Keratinocyte (primary cell): ENCODE results near the gene TRAF3IP1. TPM values are rescaled to one million over a fixed set of nuclear protein-coding genes. Genes with fewer than 3 reads are reported as not detected.

Experiments
- DNase-seq: peaks from one replicate; pipeline ENCODE4 v3.0.0-alpha.2; 2011; ENCODE audit warnings: low read depth, missing footprints, low spot score
- FAIRE-seq: peaks from 2 replicates; lab custom pipeline; 2011; peaks lifted over from hg19 to GRCh38; lab: Jason Lieb, UNC
- H2AFZ ChIP-seq: 2 replicates; pipeline ENCODE4 v1.6.0; 2012; ENCODE audit warnings: low read length, control low read depth, inconsistent platforms; ENCODE audit not compliant: control insufficient read depth
- H3K27ac ChIP-seq: 2 replicates; pipeline ENCODE4 v1.5.1; 2011; ENCODE audit warnings: low read length; ENCODE audit not compliant: control insufficient read depth, insufficient read depth
- H3K27me3 ChIP-seq: 3 replicates; pipeline ENCODE4 v1.6.0; 2011; ENCODE audit warnings: low read length; ENCODE audit not compliant: control insufficient read depth, insufficient read depth; ENCODE audit errors: extremely low read depth
- H3K36me3 ChIP-seq, 2 experiments: 2 replicates in 1 of 2; 3 replicates in 1 of 2; pipeline ENCODE4 v1.5.1; 2011; ENCODE audit warnings: low read length in 2 of 2, mild to moderate bottlenecking in 1 of 2; ENCODE audit not compliant: control insufficient read depth in 2 of 2, insufficient read depth in 2 of 2; ENCODE audit errors: extremely low read depth in 1 of 2
- H3K4me1 ChIP-seq: 3 replicates; pipeline ENCODE4 v1.5.1; 2011; ENCODE audit warnings: low read length; ENCODE audit not compliant: control insufficient read depth, insufficient read depth; ENCODE audit errors: extremely low read depth
- H3K4me2 ChIP-seq: 3 replicates; pipeline ENCODE4 v1.6.0; 2011; ENCODE audit warnings: low read depth, low read length; ENCODE audit not compliant: control insufficient read depth, insufficient read depth; ENCODE audit errors: extremely low read depth
- H3K4me3 ChIP-seq, 3 experiments: fragments of 200-600 bp in 1 of 3; sonication (generic) in 1 of 3; 2 replicates in 2 of 3; 3 replicates in 1 of 3; pipeline ENCODE4 v1.5.1; 2011 to 2016; ENCODE audit warnings: low read length in 3 of 3, mild to moderate bottlenecking in 3 of 3, control low read depth in 2 of 3, inconsistent platforms in 1 of 3, low read depth in 1 of 3, mixed read lengths in 1 of 3, mixed run types in 1 of 3, moderate library complexity in 1 of 3; ENCODE audit not compliant: control insufficient read depth in 2 of 3, insufficient read depth in 2 of 3; ENCODE audit errors: extremely low read depth in 1 of 3
- H3K79me2 ChIP-seq: 2 replicates; pipeline ENCODE4 v1.6.0; 2012; ENCODE audit warnings: low read length; ENCODE audit not compliant: control insufficient read depth, insufficient read depth
- H3K9ac ChIP-seq: 3 replicates; pipeline ENCODE4 v1.6.0; 2011; ENCODE audit warnings: low read length; ENCODE audit not compliant: control insufficient read depth, insufficient read depth; ENCODE audit errors: extremely low read depth
- H3K9me1 ChIP-seq: 3 replicates; pipeline ENCODE4 v1.6.0; 2011; ENCODE audit warnings: low read length; ENCODE audit not compliant: control insufficient read depth, insufficient read depth; ENCODE audit errors: extremely low read depth
- H3K9me3 ChIP-seq: 2 replicates; pipeline ENCODE4 v1.5.1; 2012; ENCODE audit warnings: low read depth, low read length; ENCODE audit not compliant: control insufficient read depth
- H4K20me1 ChIP-seq: 3 replicates; pipeline ENCODE4 v1.6.0; 2011; ENCODE audit warnings: low read length; ENCODE audit not compliant: control insufficient read depth, insufficient read depth; ENCODE audit errors: extremely low read depth
- CTCF ChIP-seq, 3 experiments: IDR thresholded peaks in 1 of 3; conservative IDR thresholded peaks in 1 of 3; optimal IDR thresholded peaks in 1 of 3; 2 replicates in 2 of 3; 3 replicates in 1 of 3; pipeline versions ENCODE3 to v1.5.1; 2011; ENCODE audit warnings: low read length in 3 of 3, mild to moderate bottlenecking in 3 of 3, moderate library complexity in 2 of 3, control low read depth in 1 of 3, inconsistent platforms in 1 of 3; ENCODE audit not compliant: insufficient read depth in 2 of 3; ENCODE audit errors: extremely low read depth in 1 of 3
- EZH2 ChIP-seq: IDR thresholded peaks from one replicate; pipeline ENCODE4 v1.6.1; 2012; ENCODE audit warnings: inconsistent platforms, mild to moderate bottlenecking, low read length, moderate library complexity
- dilution Hi-C: fragments of 300-500 bp; cut with MboI; formaldehyde crosslinking; loops from one replicate; pipeline ENCODE4 v1.7.0; 2020; ENCODE audit warnings: low sequenced_read_pairs; ENCODE audit not compliant: extremely low pct_ligation_motif_present
- polyA plus RNA-seq, 5 experiments: library from polyadenylated mRNA; depleted of rRNA in 3 of 5; stranded (reverse) in 3 of 5; stranded (forward) in 1 of 5; unstranded in 1 of 5; fragments of >200 nt; gene quantifications; 1 replicate in 1 of 5; 2 replicates in 3 of 5; 3 replicates in 1 of 5; pipeline versions ENCODE4 v1.2.1 to v1.2.3, GENCODE V29; 2011 to 2012; ENCODE audit warnings: missing spikeins in 2 of 5, low read depth in 1 of 5, low replicate concordance in 1 of 5

The TRAF3IP1 gene
- polyA plus RNA-seq, 1 donor (not counting 4 experiments of a cell fraction or from before 2014, with no cell fraction given) = 7.0 TPM

DNA sequence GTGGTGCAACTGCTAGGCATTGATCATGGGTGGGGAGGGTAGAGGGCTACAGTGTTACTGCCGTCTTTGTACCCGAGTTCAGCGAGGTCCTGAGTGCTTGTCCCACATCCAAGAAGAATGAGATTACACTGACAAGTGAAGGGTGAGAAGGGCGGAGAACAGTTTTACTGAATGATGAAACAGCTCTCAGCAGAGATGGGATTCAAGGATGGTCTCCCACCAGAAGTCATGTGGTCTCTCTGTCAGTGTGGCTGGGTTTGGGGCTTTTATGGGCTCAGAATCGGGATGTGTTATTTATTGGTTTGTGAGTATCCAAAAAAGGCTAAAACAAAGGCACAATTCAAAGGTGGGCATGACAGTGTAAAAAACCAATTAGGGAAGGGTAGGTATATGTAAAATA, 95.6 kb downstream of the TRAF3IP1 start:
- Histone ChIP-seq H3K9me3 (peaks cover 2% of the 10 kb centered on the region), H3K36me3 (no peaks in the 10 kb centered on the region), H3K4me1 (peaks cover 4% of the 10 kb centered on the region), H2AFZ (no peak overlapping the region), H3K27me3 (no peaks in the 10 kb centered on the region), H3K79me2 (no peaks in the 10 kb centered on the region), H3K9ac (no peak overlapping the region), H3K4me3 (no peak overlapping the region), H3K4me2 (no peak overlapping the region), H3K9me1 (no peaks in the 10 kb centered on the region), H4K20me1 (no peaks in the 10 kb centered on the region), H3K27ac (no peak overlapping the region)
- TF ChIP-seq EZH2 (no peak), CTCF (optimal IDR thresholded peaks at IDR 0.05 in 1 of 3, IDR thresholded peaks at IDR 0.05 in 1 of 3, conservative IDR thresholded peaks at IDR 0.05 in 1 of 3; ENCODE audit: extremely low read depth in 1 of 3, insufficient read depth in 2 of 3, low read length in 3 of 3) (no peak)
- DNase-seq (no peak), FAIRE-seq (no peak)
- dilution Hi-C loops = no loop called here

DNA sequence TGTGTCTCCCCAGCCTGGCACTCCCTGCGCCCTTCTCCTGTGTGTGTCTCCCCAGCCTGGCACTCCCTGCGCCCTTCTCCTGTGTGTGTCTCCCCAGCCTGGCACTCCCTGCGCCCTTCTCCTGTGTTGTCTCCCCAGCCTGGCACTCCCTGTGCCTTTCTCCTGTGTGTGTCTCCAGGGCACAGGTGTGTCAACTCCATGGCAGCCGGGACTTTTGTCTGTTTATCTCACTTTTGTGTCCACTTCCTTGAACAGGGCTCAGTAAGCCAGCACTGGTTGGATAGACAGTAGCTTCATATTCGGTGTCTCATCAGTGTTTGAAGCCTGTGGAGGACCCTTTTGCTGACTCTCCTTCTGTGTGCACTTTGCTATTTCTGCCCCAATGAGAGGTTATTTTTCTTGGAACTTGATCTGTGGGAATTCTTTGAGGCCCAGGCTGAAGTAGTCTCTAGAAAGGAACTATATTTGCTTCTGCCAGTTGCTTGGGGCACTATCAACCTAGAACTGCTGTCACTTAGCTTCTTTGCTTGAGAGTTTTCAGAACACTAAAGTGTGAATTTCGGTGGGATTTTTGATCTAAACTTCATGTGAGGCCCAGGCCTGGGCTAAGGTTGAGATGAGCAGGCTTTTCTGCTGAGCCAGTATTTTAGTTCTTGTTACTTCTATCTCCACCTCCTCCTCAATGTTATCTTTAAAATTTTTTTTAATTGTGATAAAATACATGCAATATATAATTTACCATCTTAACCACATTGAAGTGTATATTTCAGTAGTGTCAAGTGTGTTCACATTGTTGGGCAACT, 98.1 kb downstream of the TRAF3IP1 start:
- Histone ChIP-seq H3K27ac (no peak overlapping the region), H2AFZ (peak overlapping the region; percentile 9), H3K9me1 (no peaks in the 10 kb centered on the region), H3K4me1 (peaks cover 4% of the 10 kb centered on the region), H3K36me3 (no peaks in the 10 kb centered on the region), H3K9me3 (peaks cover 2% of the 10 kb centered on the region), H3K9ac (no peak overlapping the region), H3K79me2 (no peaks in the 10 kb centered on the region), H3K4me2 (peak overlapping the region; percentile 27), H4K20me1 (no peaks in the 10 kb centered on the region), H3K27me3 (no peaks in the 10 kb centered on the region), H3K4me3 (no peak overlapping the region)
- DNase-seq (no peak), FAIRE-seq (no peak)
- dilution Hi-C loops = no loop called here
- TF ChIP-seq EZH2 (no peak), CTCF (optimal IDR thresholded peaks at IDR 0.05 in 1 of 3, IDR thresholded peaks at IDR 0.05 in 1 of 3, conservative IDR thresholded peaks at IDR 0.05 in 1 of 3; ENCODE audit: extremely low read depth in 1 of 3, insufficient read depth in 2 of 3, low read length in 3 of 3) (no peak)
